OCI-LY7 (cell line): Measurements from ENCODE around the gene DGAT2. TPM values are rescaled to one million over a fixed set of nuclear protein-coding genes. Genes with fewer than 3 reads are reported as not detected.

Experiments used
- BruUV-seq: library from RNA; stranded (reverse); fragments of 400-500 nt; replicated peaks from 2 replicates; lab custom pipeline; 2021; lab: Mats Ljungman, UMichigan
- CTCF ChIA-PET: fragments of 300-600 bp; sonication (Branson Sonifier 250); formaldehyde crosslinking; loops from one replicate; lab custom pipeline; 2022; ENCODE audit warnings: antibody characterized with exemption; ENCODE audit not compliant: unreplicated experiment; lab: Charles Lee
- POLR2A ChIA-PET: fragments of 300-600 bp; sonication (Branson Sonifier 250); formaldehyde crosslinking; loops from one replicate; lab custom pipeline; 2022; ENCODE audit warnings: antibody characterized with exemption; lab: Charles Lee
- DNase-seq: peaks from one replicate; pipeline ENCODE4 v3.0.0-alpha.2; 2015; ENCODE audit warnings: low spot score
- H2AFZ ChIP-seq: fragments of 200-600 bp; sonication (generic), shearing (Covaris generic); 2 replicates; pipeline ENCODE4 v1.6.1; 2014; ENCODE audit warnings: mild to moderate bottlenecking, antibody characterized with exemption, low read length, moderate library complexity
- H3K27ac ChIP-seq: fragments of 200-600 bp; sonication (generic); 2 replicates; pipeline ENCODE4 v1.5.1; 2014; ENCODE audit warnings: mixed run types, low read depth, mild to moderate bottlenecking, moderate library complexity, low read length, inconsistent platforms; ENCODE audit not compliant: poor library complexity, severe bottlenecking
- H3K36me3 ChIP-seq: fragments of 200-600 bp; sonication (generic); 2 replicates; pipeline ENCODE4 v1.6.1; 2014; ENCODE audit warnings: mild to moderate bottlenecking, antibody characterized with exemption, low read length, moderate library complexity, mixed read lengths; ENCODE audit not compliant: insufficient read depth
- H3K4me1 ChIP-seq: fragments of 200-600 bp; sonication (generic); 2 replicates; pipeline ENCODE4 v1.5.1; 2014; ENCODE audit warnings: mild to moderate bottlenecking, low read length; ENCODE audit not compliant: insufficient read depth, poor library complexity, severe bottlenecking
- H3K4me2 ChIP-seq: fragments of 200-600 bp; sonication (generic); 2 replicates; pipeline ENCODE4 v1.6.1; 2014; ENCODE audit warnings: mild to moderate bottlenecking, low read length
- H3K4me3 ChIP-seq: fragments of 200-600 bp; sonication (generic); 2 replicates; pipeline ENCODE4 v1.5.1; 2014; ENCODE audit warnings: mild to moderate bottlenecking, low read depth, low read length; ENCODE audit not compliant: poor library complexity, severe bottlenecking
- H3K79me2 ChIP-seq: fragments of 200-600 bp; sonication (generic); 2 replicates; pipeline ENCODE4 v1.6.1; 2016; ENCODE audit warnings: low read depth, mild to moderate bottlenecking, low read length, moderate library complexity, mixed read lengths; ENCODE audit not compliant: insufficient read depth
- H3K9me2 ChIP-seq: fragments of 200-600 bp; sonication (generic); 2 replicates; pipeline ENCODE4 v1.6.1; 2016; ENCODE audit warnings: mild to moderate bottlenecking, low read length, mixed read lengths; ENCODE audit not compliant: insufficient read depth
- H3K9me3 ChIP-seq: fragments of 200-600 bp; sonication (generic); 2 replicates; pipeline ENCODE4 v1.6.1; 2014; ENCODE audit warnings: mild to moderate bottlenecking, mixed run types, low read length, mixed read lengths
- H4K20me1 ChIP-seq: fragments of 200-600 bp; sonication (generic); 2 replicates; pipeline ENCODE4 v1.6.1; 2014; ENCODE audit warnings: mild to moderate bottlenecking, antibody characterized with exemption, low read length, moderate library complexity, mixed read lengths; ENCODE audit not compliant: insufficient read depth
- EZH2phosphoT487 ChIP-seq: fragments of 200-600 bp; sonication (generic); IDR thresholded peaks from 2 replicates; pipeline ENCODE4 v1.6.1; 2018; ENCODE audit warnings: low read depth, borderline replicate concordance, mild to moderate bottlenecking, mixed run types, antibody characterized with exemption, low read length, moderate library complexity, mixed read lengths
- intact Hi-C: fragments of 100-400 bp; cut with micrococcal nuclease; formaldehyde crosslinking; loops from one replicate; pipeline ENCODE4 v1.10.0; 2022; ENCODE audit not compliant: unreplicated experiment
- total RNA-seq, 2 experiments: library from RNA; depleted of rRNA in 1 of 2; stranded (reverse); fragments of >200 nt in 1 of 2; shearing (Covaris generic) in 1 of 2; gene quantifications; 2 replicates each; pipeline ENCODE4 v1.2.3, GENCODE V29; 2014 to 2022
- TF ChIP-seq, protein P1 (sequence below): fragments of 200-600 bp; sonication (generic); conservative IDR thresholded peaks from 2 replicates; pipeline ENCODE4 v1.5.1; 2014; ENCODE audit warnings: mild to moderate bottlenecking, antibody characterized with exemption, low read length, moderate library complexity, mixed read lengths

DGAT2 gene
- total RNA-seq, 2 experiments from 2014 or later, result 5.6 to 6.5 TPM

DNA sequence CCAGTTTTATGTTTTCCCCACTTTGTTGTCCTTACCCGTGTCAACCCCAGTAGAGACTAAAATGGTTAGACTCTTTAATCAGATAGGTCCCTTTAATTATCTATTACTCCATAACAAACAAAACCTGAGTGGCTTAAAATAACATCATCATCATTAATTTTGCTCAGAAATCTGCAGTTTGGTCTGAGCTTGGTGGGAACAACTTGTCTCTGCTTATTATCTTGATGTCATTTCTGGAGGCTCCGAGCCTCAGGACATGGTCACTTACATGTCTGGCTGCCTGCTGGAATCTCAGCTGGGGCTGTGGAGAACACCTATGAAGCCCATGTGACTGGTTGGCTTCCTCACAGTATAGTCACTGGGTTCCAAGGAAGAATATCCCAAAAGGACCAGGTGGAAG lies 73.2 kb downstream of the DGAT2 start:
- Histone ChIP-seq H4K20me1 (peaks cover 11% of the 10 kb centered on the region), H3K79me2 (peaks cover 98% of the 10 kb centered on the region), H3K9me2 (no peaks in the 10 kb centered on the region), H3K36me3 (peaks cover 58% of the 10 kb centered on the region), H2AFZ (no peak overlapping the region), H3K9me3 (peaks cover 6% of the 10 kb centered on the region; the same call in 1 of the 2 replicates), H3K4me2 (no peak overlapping the region), H3K27ac (no peak overlapping the region), H3K4me3 (no peak overlapping the region), H3K4me1 (peaks cover 26% of the 10 kb centered on the region)
- BruUV-seq, result no TSS peak
- intact Hi-C loops, result no loop called here
- POLR2A ChIA-PET, result interaction anchor here (0.5 to 2.5 kb wide), 4 partner anchors 10 to 24 kb away, joined by 3 to 11 read pairs (median 4); no protein-coding TSS in a partner anchor
- CTCF ChIA-PET, result no interaction called here
- no peak for TF ChIP-seq EZH2phosphoT487
- TF ChIP-seq, protein P1, sequence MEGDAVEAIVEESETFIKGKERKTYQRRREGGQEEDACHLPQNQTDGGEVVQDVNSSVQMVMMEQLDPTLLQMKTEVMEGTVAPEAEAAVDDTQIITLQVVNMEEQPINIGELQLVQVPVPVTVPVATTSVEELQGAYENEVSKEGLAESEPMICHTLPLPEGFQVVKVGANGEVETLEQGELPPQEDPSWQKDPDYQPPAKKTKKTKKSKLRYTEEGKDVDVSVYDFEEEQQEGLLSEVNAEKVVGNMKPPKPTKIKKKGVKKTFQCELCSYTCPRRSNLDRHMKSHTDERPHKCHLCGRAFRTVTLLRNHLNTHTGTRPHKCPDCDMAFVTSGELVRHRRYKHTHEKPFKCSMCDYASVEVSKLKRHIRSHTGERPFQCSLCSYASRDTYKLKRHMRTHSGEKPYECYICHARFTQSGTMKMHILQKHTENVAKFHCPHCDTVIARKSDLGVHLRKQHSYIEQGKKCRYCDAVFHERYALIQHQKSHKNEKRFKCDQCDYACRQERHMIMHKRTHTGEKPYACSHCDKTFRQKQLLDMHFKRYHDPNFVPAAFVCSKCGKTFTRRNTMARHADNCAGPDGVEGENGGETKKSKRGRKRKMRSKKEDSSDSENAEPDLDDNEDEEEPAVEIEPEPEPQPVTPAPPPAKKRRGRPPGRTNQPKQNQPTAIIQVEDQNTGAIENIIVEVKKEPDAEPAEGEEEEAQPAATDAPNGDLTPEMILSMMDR, result no peak
- no peak for DNase-seq

DNA sequence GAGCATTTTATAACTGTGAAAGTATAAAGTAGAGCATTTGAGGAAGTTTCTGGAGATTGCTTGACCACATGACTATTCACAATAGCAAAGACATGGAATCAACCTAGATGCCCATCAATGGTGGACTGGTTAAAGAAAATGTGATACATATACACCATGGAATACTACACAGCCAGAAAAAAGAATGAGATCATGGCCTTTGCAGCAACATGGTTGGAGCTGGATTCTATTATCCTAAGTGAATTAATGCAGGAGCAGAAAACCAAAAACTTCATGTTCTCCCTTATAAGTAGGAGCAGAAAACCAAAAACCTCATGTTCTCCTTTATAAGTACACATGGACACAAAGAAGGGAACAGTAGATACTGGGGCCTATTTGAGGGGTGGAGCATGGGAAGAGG lies 76.7 kb downstream of the DGAT2 start:
- no peaks in the 10 kb centered on the region for H3K9me2 ChIP-seq
- POLR2A ChIA-PET, result interaction anchor here (0.6 to 1.1 kb wide), 3 partner anchors 9 to 22 kb away, joined by 3 read pairs; no protein-coding TSS in a partner anchor
- no peak overlapping the region for H3K27ac ChIP-seq
- no TSS peak for BruUV-seq
- TF ChIP-seq, protein P1, result no peak
- TF ChIP-seq EZH2phosphoT487, result no peak
- DNase-seq, result no peak
- H3K36me3 ChIP-seq, result peaks cover 65% of the 10 kb centered on the region
- no peak overlapping the region for H3K4me3 ChIP-seq
- H2AFZ ChIP-seq, result no peak overlapping the region
- H3K9me3 ChIP-seq, result peaks cover 6% of the 10 kb centered on the region; the same call in 1 of the 2 replicates
- H4K20me1 ChIP-seq, result peaks cover 11% of the 10 kb centered on the region
- H3K4me2 ChIP-seq, result no peak overlapping the region
- CTCF ChIA-PET, result no interaction called here
- intact Hi-C loops, result no loop called here
- H3K79me2 ChIP-seq, result peaks cover 95% of the 10 kb centered on the region
- no peaks in the 10 kb centered on the region for H3K4me1 ChIP-seq

DNA sequence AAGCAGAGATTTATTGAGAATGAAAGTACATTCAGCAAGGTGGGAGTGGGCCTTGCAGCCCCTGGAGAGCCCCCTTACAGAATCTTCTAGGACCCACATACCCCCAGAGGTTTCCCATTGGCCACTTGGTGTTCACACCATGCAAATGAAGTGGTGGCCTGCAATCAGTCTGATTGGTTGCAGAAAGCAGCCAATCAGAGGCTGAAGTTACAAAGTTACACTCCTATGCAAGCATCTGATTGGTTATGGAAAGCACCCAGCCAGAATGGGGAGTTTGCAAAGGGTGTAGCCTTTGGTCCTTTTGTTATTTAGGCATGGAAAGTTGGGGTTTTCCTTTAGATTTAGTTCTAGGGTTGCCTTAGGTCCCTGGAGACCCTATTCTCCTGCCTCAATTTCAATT lies 81.3 kb downstream of the DGAT2 start:
- peaks cover 73% of the 10 kb centered on the region for H3K36me3 ChIP-seq
- no peaks in the 10 kb centered on the region for H3K4me1 ChIP-seq
- TF ChIP-seq EZH2phosphoT487, result no peak
- TF ChIP-seq, protein P1, result no peak
- peaks cover 6% of the 10 kb centered on the region; the same call in 1 of the 2 replicates for H3K9me3 ChIP-seq
- intact Hi-C loops, result no loop called here
- 0 out of 2 replicates have a peak, but pooled peaks cover 11% of the 10 kb centered on the region for H4K20me1 ChIP-seq
- no peak overlapping the region for H3K4me2 ChIP-seq
- H3K79me2 ChIP-seq, result peaks cover 83% of the 10 kb centered on the region
- ChIA-PET CTCF (no interaction called here), POLR2A (no interaction called here)
- no peak overlapping the region for H3K4me3 ChIP-seq
- no peak overlapping the region for H2AFZ ChIP-seq
- no peaks in the 10 kb centered on the region for H3K9me2 ChIP-seq
- no peak overlapping the region for H3K27ac ChIP-seq
- no peak for DNase-seq
- no TSS peak for BruUV-seq
